ENCODE results near the gene LRR1.
"Not testable (repeated sequence)": the region's sequence is repeated elsewhere in the genome, so short reads cannot be mapped to it uniquely, and the experiment has no call there.

The LRR1 gene

GRCh38 chr14:49581209-49582112, 17.3 kb upstream of the LRR1 start:
- Mint-ChIP-seq H3K36me3 (peaks cover 62 to 78% of the 10 kb centered on the region in 2 donors), H3K4me1 (peaks cover 35 to 57% of the 10 kb centered on the region in 2 donors), H3K27me3 (no peaks in the 10 kb centered on the region), H3K27ac (peak overlapping the region; percentile 89), H3K9me3 (peaks cover 0 to 1% of the 10 kb centered on the region in 2 donors), H3K4me3 (peak overlapping the region in 1 of 2 donors; percentile 8)
- ATAC-seq (replicated peaks) = no peak
- DNase-seq = no peak

GRCh38 chr14:49582113-49582977, 16.4 kb upstream of the LRR1 start:
- no peaks in the 10 kb centered on the region for H3K27me3 Mint-ChIP-seq
- peaks cover 0 to 1% of the 10 kb centered on the region in 2 donors for H3K9me3 Mint-ChIP-seq
- no peak for DNase-seq
- H3K4me3 Mint-ChIP-seq = peak overlapping the region; percentile 8 to 30
- peak overlapping the region; percentile 89 for H3K27ac Mint-ChIP-seq
- H3K4me1 Mint-ChIP-seq = peaks cover 35 to 57% of the 10 kb centered on the region in 2 donors
- no peak for ATAC-seq (replicated peaks)
- H3K36me3 Mint-ChIP-seq = peaks cover 57 to 72% of the 10 kb centered on the region in 2 donors

GRCh38 chr14:49583629-49584028, 15.1 kb upstream of the LRR1 start:
- DNase-seq = no peak
- peaks cover 32 to 56% of the 10 kb centered on the region in 2 donors for H3K4me1 Mint-ChIP-seq
- H3K27ac Mint-ChIP-seq = peak overlapping the region; percentile 100
- no peaks in the 10 kb centered on the region for H3K27me3 Mint-ChIP-seq
- peaks cover 50 to 65% of the 10 kb centered on the region in 2 donors for H3K36me3 Mint-ChIP-seq
- ATAC-seq (replicated peaks) = no peak
- H3K9me3 Mint-ChIP-seq = peaks cover 0 to 1% of the 10 kb centered on the region in 2 donors
- peak overlapping the region; percentile 97 to 98 for H3K4me3 Mint-ChIP-seq

GRCh38 chr14:49584058-49584457, 14.7 kb upstream of the LRR1 start:
- H3K4me1 Mint-ChIP-seq = peaks cover 32 to 53% of the 10 kb centered on the region in 2 donors
- DNase-seq = no peak
- no peaks in the 10 kb centered on the region for H3K27me3 Mint-ChIP-seq
- H3K9me3 Mint-ChIP-seq = peaks cover 0 to 1% of the 10 kb centered on the region in 2 donors
- peaks cover 50 to 65% of the 10 kb centered on the region in 2 donors for H3K36me3 Mint-ChIP-seq
- ATAC-seq (replicated peaks) = no peak
- H3K27ac Mint-ChIP-seq = peak overlapping the region; percentile 100
- peak overlapping the region; percentile 97 to 98 for H3K4me3 Mint-ChIP-seq

- H3K4me3 Mint-ChIP-seq = peak overlapping the region; percentile 97 to 98
- not testable (repeated sequence) for ATAC-seq (replicated peaks); DNase-seq; H3K27me3 Mint-ChIP-seq; H3K9me3 Mint-ChIP-seq
- H3K4me1 Mint-ChIP-seq = peaks cover 29 to 48% of the 10 kb centered on the region in 2 donors
- peaks cover 45 to 57% of the 10 kb centered on the region in 2 donors for H3K36me3 Mint-ChIP-seq
- peak overlapping the region; percentile 100 for H3K27ac Mint-ChIP-seq
Observed at GRCh38 chr14:49584981-49585640, 13.6 kb upstream of the LRR1 start.

- Mint-ChIP-seq H3K4me1 (peaks cover 27 to 42% of the 10 kb centered on the region in 2 donors), H3K27ac (peak within 1 kb of the TSS; percentile 100), H3K9me3 (peaks cover 0 to 1% of the 10 kb centered on the region in 2 donors), H3K36me3 (peaks cover 43 to 52% of the 10 kb centered on the region in 2 donors), H3K27me3 (no peaks in the 10 kb centered on the region), H3K4me3 (peak within 1 kb of the TSS; percentile 97 to 98)
- ATAC-seq (replicated peaks) (peak; percentile 91 to 93), DNase-seq (peak; percentile 97)
Observed at GRCh38 chr14:49585803-49586672, 12.7 kb upstream of the LRR1 start, which contains the start of gene RPS29. Gene RPS29 (minus strand): TSS chr14:49586380. CDS start chr14:49586346, 34 bp downstream.

- H3K4me1 Mint-ChIP-seq = peaks cover 19 to 34% of the 10 kb centered on the region in 2 donors
- peak overlapping the region; percentile 100 for H3K27ac Mint-ChIP-seq
- ATAC-seq (replicated peaks) = peak; percentile 26 to 45
- H3K9me3 Mint-ChIP-seq = peaks cover 0 to 1% of the 10 kb centered on the region in 2 donors
- H3K36me3 Mint-ChIP-seq = peaks cover 35 to 44% of the 10 kb centered on the region in 2 donors
- peak overlapping the region; percentile 97 to 98 for H3K4me3 Mint-ChIP-seq
- no peaks in the 10 kb centered on the region for H3K27me3 Mint-ChIP-seq
- DNase-seq = no peak
Observed at GRCh38 chr14:49586673-49587460, 11.9 kb upstream of the LRR1 start.

GRCh38 chr14:49589387-49589786, 9.4 kb upstream of the LRR1 start:
- ATAC-seq (replicated peaks) (no peak), DNase-seq (no peak)
- H3K4me3 Mint-ChIP-seq = no peak overlapping the region
- no peaks in the 10 kb centered on the region for H3K27me3 Mint-ChIP-seq
- H3K27ac Mint-ChIP-seq = no peak overlapping the region
- H3K9me3 Mint-ChIP-seq = no peaks in the 10 kb centered on the region
- peaks cover 7 to 14% of the 10 kb centered on the region in 2 donors for H3K4me1 Mint-ChIP-seq
- H3K36me3 Mint-ChIP-seq = peaks cover 19 to 22% of the 10 kb centered on the region in 2 donors

GRCh38 chr14:49593016-49593415, 5.7 kb upstream of the LRR1 start:
- H3K4me3 Mint-ChIP-seq = no peak overlapping the region
- no peaks in the 10 kb centered on the region for H3K27me3 Mint-ChIP-seq
- DNase-seq = no peak
- no peak for ATAC-seq (replicated peaks)
- H3K4me1 Mint-ChIP-seq = peaks cover 15 to 40% of the 10 kb centered on the region in 2 donors
- H3K9me3 Mint-ChIP-seq = no peaks in the 10 kb centered on the region
- H3K27ac Mint-ChIP-seq = no peak overlapping the region
- no peaks in the 10 kb centered on the region for H3K36me3 Mint-ChIP-seq

GRCh38 chr14:49594347-49595091, 4.2 kb upstream of the LRR1 start:
- peak overlapping the region; percentile 65 for H3K27ac Mint-ChIP-seq
- no peaks in the 10 kb centered on the region for H3K27me3 Mint-ChIP-seq
- H3K9me3 Mint-ChIP-seq = no peaks in the 10 kb centered on the region
- H3K4me3 Mint-ChIP-seq = no peak overlapping the region
- peaks cover 15 to 42% of the 10 kb centered on the region in 2 donors for H3K4me1 Mint-ChIP-seq
- no peak for ATAC-seq (replicated peaks)
- no peak for DNase-seq
- H3K36me3 Mint-ChIP-seq = peaks cover 0 to 7% of the 10 kb centered on the region in 2 donors

- no peaks in the 10 kb centered on the region for H3K27me3 Mint-ChIP-seq
- peaks cover 6 to 12% of the 10 kb centered on the region in 2 donors for H3K36me3 Mint-ChIP-seq
- no peaks in the 10 kb centered on the region for H3K9me3 Mint-ChIP-seq
- DNase-seq (no peak), ATAC-seq (replicated peaks) (no peak)
- H3K27ac Mint-ChIP-seq = peak overlapping the region; percentile 100
- H3K4me3 Mint-ChIP-seq = peak overlapping the region; percentile 96 to 97
- H3K4me1 Mint-ChIP-seq = peaks cover 19 to 50% of the 10 kb centered on the region in 2 donors
Observed at GRCh38 chr14:49598189-49598484, 603 bp upstream of the LRR1 start.

- Mint-ChIP-seq H3K4me1 (peaks cover 4 to 11% of the 10 kb centered on the region in 2 donors), H3K36me3 (peaks cover 21 to 22% of the 10 kb centered on the region in 2 donors), H3K4me3 (no peak overlapping the region), H3K9me3 (no peaks in the 10 kb centered on the region), H3K27me3 (no peaks in the 10 kb centered on the region), H3K27ac (no peak overlapping the region)
- no peak for ATAC-seq (replicated peaks)
- no peak for DNase-seq
Observed at GRCh38 chr14:49607583-49607982, 8.8 kb downstream of the LRR1 start.
